Dedifferentiated amniotic fluid mesenchymal stem cell (primary cell): ENCODE data around the gene IRF2BP1.
A peak's percentile ranks its signal among the peaks of the same experiment; 100 is the strongest.

ENCODE experiments used
- DNase-seq: peaks from one replicate; pipeline ENCODE4 v3.0.0-alpha.2; 2016; ENCODE audit errors: extremely low spot score

The IRF2BP1 gene

GRCh38 chr19:45863335-45863839 is 22.6 kb downstream of the IRF2BP1 start:
- no peak for DNase-seq

GRCh38 chr19:45862564-45863334 is 23.2 kb downstream of the IRF2BP1 start, which contains the start of gene SYMPK:
Gene SYMPK (minus strand): TSS chr19:45863147. CDS start chr19:45854495, 8,652 bp downstream.
- peak; percentile 98 for DNase-seq

GRCh38 chr19:45862271-45862563 is 23.7 kb downstream of the IRF2BP1 start:
- no peak for DNase-seq

GRCh38 chr19:45860359-45861259 is 25.3 kb downstream of the IRF2BP1 start:
- no peak for DNase-seq

- no peak for DNase-seq
Observed at GRCh38 chr19:45854167-45854778, 31.7 kb downstream of the IRF2BP1 start.

- DNase-seq = no peak
Observed at GRCh38 chr19:45852983-45853382, 33.0 kb downstream of the IRF2BP1 start.

GRCh38 chr19:45852145-45852750 is 33.7 kb downstream of the IRF2BP1 start:
- DNase-seq = no peak

GRCh38 chr19:45848922-45849321 is 37.0 kb downstream of the IRF2BP1 start:
- no peak for DNase-seq

GRCh38 chr19:45847663-45848062 is 38.3 kb downstream of the IRF2BP1 start:
- DNase-seq = no peak

GRCh38 chr19:45842198-45842597 is 43.7 kb downstream of the IRF2BP1 start:
- DNase-seq = no peak

GRCh38 chr19:45834970-45835369 is 51.0 kb downstream of the IRF2BP1 start:
- no peak for DNase-seq
